ENCODE measurements around the gene ZNF219. TPM values are rescaled to one million over a fixed set of nuclear protein-coding genes. Genes with fewer than 3 reads are reported as not detected.
A peak's percentile ranks its signal among the peaks of the same experiment; 100 is the strongest.

The ZNF219 gene
- total and polyA plus RNA-seq, 2 of the 13 experiments (the other 11 are each of a cell fraction or from before 2014, with no cell fraction given) = 34.5 to 36.6 TPM

DNA sequence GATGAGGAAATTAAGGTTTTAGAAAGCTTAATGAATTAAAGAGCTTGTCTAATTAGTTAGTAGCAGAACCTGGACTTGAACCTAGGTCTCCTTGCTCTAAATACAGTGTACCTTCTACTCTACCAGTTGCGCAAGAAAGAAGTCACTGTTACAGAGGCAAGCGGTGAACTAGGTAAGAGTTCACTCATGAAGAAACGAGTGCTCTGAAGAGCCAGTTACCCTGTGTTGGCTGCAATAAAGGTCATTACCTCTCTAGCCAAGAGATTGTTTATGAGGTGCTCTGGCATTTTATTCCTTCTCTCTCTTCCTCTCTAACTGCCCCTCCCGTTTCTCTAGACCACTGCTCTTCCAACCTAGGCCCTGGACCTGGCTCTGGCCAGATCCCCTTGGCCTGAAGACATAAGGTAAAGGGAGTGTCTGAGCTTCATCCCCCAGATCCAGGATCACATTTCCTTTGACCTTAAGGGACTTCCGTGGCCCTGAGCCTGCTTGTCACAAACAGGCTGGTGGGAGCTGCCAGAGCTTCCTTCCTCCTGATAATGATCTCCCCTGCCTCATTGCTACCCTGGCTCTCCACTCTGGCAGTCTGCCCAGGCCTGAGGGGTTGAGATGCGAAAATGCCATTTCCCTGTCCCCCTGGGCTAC is 54.4 kb downstream of the ZNF219 start (continued):
- TF ChIP-seq ELF1 (CRISPR knock-in tag; IDR thresholded peaks at IDR 0.05) (0 out of 2 replicates have a peak, but pooled peaks have one; percentile 39), GABPB1 (CRISPR knock-in tag; IDR thresholded peaks at IDR 0.05) (no peak), HNF4G (IDR thresholded peaks at IDR 0.05; ENCODE audit: borderline replicate concordance, low read depth, low read length) (peak; percentile 32; the same call in 1 of the 2 replicates), HNF4G (CRISPR knock-in tag; IDR thresholded peaks at IDR 0.05; ENCODE audit: borderline replicate concordance, low read depth) (no peak; the same call in 1 of the 2 replicates), RFX3 (CRISPR knock-in tag; IDR thresholded peaks at IDR 0.05) (no peak), ZNF136 (CRISPR knock-in tag; IDR thresholded peaks at IDR 0.05; ENCODE audit: low read depth) (no peak), ZNF672 (CRISPR knock-in tag; IDR thresholded peaks at IDR 0.05) (no peak), NFE2L2 (IDR thresholded peaks at IDR 0.05; ENCODE audit: low read length) (no peak), JARID2 (CRISPR knock-in tag; IDR thresholded peaks at IDR 0.05; ENCODE audit: insufficient replicate concordance) (no peak), ZNF253 (CRISPR knock-in tag; IDR thresholded peaks at IDR 0.05; ENCODE audit: borderline replicate concordance) (no peak), ZNF713 (CRISPR knock-in tag; IDR thresholded peaks at IDR 0.05) (no peak), ZNF30 (CRISPR knock-in tag; IDR thresholded peaks at IDR 0.05) (no peak), ZNF264 (CRISPR knock-in tag; IDR thresholded peaks at IDR 0.05) (no peak), HOXA9 (CRISPR knock-in tag; IDR thresholded peaks at IDR 0.05; ENCODE audit: borderline replicate concordance) (no peak), ZNF792 (CRISPR knock-in tag; IDR thresholded peaks at IDR 0.05) (no peak), SSRP1 (CRISPR knock-in tag; IDR thresholded peaks at IDR 0.05) (no peak)
- TF ChIP-seq, protein P1, sequence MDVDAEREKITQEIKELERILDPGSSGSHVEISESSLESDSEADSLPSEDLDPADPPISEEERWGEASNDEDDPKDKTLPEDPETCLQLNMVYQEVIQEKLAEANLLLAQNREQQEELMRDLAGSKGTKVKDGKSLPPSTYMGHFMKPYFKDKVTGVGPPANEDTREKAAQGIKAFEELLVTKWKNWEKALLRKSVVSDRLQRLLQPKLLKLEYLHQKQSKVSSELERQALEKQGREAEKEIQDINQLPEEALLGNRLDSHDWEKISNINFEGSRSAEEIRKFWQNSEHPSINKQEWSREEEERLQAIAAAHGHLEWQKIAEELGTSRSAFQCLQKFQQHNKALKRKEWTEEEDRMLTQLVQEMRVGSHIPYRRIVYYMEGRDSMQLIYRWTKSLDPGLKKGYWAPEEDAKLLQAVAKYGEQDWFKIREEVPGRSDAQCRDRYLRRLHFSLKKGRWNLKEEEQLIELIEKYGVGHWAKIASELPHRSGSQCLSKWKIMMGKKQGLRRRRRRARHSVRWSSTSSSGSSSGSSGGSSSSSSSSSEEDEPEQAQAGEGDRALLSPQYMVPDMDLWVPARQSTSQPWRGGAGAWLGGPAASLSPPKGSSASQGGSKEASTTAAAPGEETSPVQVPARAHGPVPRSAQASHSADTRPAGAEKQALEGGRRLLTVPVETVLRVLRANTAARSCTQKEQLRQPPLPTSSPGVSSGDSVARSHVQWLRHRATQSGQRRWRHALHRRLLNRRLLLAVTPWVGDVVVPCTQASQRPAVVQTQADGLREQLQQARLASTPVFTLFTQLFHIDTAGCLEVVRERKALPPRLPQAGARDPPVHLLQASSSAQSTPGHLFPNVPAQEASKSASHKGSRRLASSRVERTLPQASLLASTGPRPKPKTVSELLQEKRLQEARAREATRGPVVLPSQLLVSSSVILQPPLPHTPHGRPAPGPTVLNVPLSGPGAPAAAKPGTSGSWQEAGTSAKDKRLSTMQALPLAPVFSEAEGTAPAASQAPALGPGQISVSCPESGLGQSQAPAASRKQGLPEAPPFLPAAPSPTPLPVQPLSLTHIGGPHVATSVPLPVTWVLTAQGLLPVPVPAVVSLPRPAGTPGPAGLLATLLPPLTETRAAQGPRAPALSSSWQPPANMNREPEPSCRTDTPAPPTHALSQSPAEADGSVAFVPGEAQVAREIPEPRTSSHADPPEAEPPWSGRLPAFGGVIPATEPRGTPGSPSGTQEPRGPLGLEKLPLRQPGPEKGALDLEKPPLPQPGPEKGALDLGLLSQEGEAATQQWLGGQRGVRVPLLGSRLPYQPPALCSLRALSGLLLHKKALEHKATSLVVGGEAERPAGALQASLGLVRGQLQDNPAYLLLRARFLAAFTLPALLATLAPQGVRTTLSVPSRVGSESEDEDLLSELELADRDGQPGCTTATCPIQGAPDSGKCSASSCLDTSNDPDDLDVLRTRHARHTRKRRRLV (CRISPR knock-in tag; IDR thresholded peaks at IDR 0.05) = no peak
- TF ChIP-seq, protein P2, sequence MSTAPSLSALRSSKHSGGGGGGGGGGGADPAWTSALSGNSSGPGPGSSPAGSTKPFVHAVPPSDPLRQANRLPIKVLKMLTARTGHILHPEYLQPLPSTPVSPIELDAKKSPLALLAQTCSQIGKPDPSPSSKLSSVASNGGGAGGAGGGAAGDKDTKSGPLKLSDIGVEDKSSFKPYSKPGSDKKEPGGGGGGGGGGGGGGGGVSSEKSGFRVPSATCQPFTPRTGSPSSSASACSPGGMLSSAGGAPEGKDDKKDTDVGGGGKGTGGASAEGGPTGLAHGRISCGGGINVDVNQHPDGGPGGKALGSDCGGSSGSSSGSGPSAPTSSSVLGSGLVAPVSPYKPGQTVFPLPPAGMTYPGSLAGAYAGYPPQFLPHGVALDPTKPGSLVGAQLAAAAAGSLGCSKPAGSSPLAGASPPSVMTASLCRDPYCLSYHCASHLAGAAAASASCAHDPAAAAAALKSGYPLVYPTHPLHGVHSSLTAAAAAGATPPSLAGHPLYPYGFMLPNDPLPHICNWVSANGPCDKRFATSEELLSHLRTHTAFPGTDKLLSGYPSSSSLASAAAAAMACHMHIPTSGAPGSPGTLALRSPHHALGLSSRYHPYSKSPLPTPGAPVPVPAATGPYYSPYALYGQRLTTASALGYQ (CRISPR knock-in tag; IDR thresholded peaks at IDR 0.05) = no peak
- TF ChIP-seq, protein P3, sequence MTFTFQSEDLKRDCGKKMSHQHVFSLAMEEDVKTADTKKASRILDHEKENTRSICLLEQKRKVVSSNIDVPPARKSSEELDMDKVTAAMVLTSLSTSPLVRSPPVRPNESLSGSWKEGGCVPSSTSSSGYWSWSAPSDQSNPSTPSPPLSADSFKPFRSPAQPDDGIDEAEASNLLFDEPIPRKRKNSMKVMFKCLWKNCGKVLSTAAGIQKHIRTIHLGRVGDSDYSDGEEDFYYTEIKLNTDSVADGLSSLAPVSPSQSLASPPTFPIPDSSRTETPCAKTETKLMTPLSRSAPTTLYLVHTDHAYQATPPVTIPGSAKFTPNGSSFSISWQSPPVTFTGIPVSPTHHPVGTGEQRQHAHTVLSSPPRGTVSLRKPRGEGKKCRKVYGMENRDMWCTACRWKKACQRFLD (CRISPR knock-in tag; IDR thresholded peaks at IDR 0.05; ENCODE audit: borderline replicate concordance) = no peak
- TF ChIP-seq, protein P4, sequence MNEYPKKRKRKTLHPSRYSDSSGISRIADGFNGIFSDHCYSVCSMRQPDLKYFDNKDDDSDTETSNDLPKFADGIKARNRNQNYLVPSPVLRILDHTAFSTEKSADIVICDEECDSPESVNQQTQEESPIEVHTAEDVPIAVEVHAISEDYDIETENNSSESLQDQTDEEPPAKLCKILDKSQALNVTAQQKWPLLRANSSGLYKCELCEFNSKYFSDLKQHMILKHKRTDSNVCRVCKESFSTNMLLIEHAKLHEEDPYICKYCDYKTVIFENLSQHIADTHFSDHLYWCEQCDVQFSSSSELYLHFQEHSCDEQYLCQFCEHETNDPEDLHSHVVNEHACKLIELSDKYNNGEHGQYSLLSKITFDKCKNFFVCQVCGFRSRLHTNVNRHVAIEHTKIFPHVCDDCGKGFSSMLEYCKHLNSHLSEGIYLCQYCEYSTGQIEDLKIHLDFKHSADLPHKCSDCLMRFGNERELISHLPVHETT (CRISPR knock-in tag; conservative IDR thresholded peaks at IDR 0.05) = no peak
- TF ChIP-seq, protein P5, sequence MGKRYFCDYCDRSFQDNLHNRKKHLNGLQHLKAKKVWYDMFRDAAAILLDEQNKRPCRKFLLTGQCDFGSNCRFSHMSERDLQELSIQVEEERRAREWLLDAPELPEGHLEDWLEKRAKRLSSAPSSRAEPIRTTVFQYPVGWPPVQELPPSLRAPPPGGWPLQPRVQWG (CRISPR knock-in tag; IDR thresholded peaks at IDR 0.05; ENCODE audit: borderline replicate concordance, low read depth) = no peak

All from HepG2 (cell line).